ENCODE measurements around the gene EMC9.

Gene EMC9

GRCh38 chr14:24176599-24176998 lies 35.2 kb upstream of the EMC9 start:
- no peak overlapping the region for H3K4me3 ChIP-seq (ENCODE audit: low read depth, low read length)
- DNase-seq (ENCODE audit: low read depth), result no peak
- no peak for TF ChIP-seq CTCF (IDR thresholded peaks at IDR 0.05; ENCODE audit: control insufficient read depth, extremely low read depth, insufficient read depth)

- no peak for TF ChIP-seq CTCF (IDR thresholded peaks at IDR 0.05; ENCODE audit: control insufficient read depth, extremely low read depth, insufficient read depth)
- no peak overlapping the region for H3K4me3 ChIP-seq (ENCODE audit: low read depth, low read length)
- DNase-seq (ENCODE audit: low read depth), result no peak
These were observed 31.5 kb upstream of the EMC9 start for GRCh38 chr14:24172871-24173281.

- H3K4me3 ChIP-seq (ENCODE audit: low read depth, low read length), result no peak overlapping the region
These were observed 31.0 kb upstream of the EMC9 start for GRCh38 chr14:24172261-24172860.

GRCh38 chr14:24171422-24172260 lies 30.2 kb upstream of the EMC9 start, which contains the start of gene REC8:
Gene REC8 (plus strand): TSS chr14:24172080. CDS start chr14:24172553, 473 bp downstream.
- DNase-seq (ENCODE audit: low read depth), result no peak
- no peak within 1 kb of the TSS for H3K4me3 ChIP-seq (ENCODE audit: low read depth, low read length)
- TF ChIP-seq CTCF (IDR thresholded peaks at IDR 0.05; ENCODE audit: control insufficient read depth, extremely low read depth, insufficient read depth), result no peak

More at GRCh38 chr14:24172261-24172860, 31.0 kb upstream of the EMC9 start:
- TF ChIP-seq CTCF (IDR thresholded peaks at IDR 0.05; ENCODE audit: control insufficient read depth, extremely low read depth, insufficient read depth), result no peak
- DNase-seq (ENCODE audit: low read depth), result no peak

GRCh38 chr14:24167469-24168114 lies 26.2 kb upstream of the EMC9 start:
- DNase-seq (ENCODE audit: low read depth), result no peak
- no peak overlapping the region for H3K4me3 ChIP-seq (ENCODE audit: low read depth, low read length)
- TF ChIP-seq CTCF (IDR thresholded peaks at IDR 0.05; ENCODE audit: control insufficient read depth, extremely low read depth, insufficient read depth), result no peak

- no peak for DNase-seq (ENCODE audit: low read depth)
- no peak overlapping the region for H3K4me3 ChIP-seq (ENCODE audit: low read depth, low read length)
- no peak for TF ChIP-seq CTCF (IDR thresholded peaks at IDR 0.05; ENCODE audit: control insufficient read depth, extremely low read depth, insufficient read depth)
These were observed 24.4 kb upstream of the EMC9 start for GRCh38 chr14:24165785-24166184.

All from LNCaP clone FGC (cell line).